Measurements from ENCODE around the gene AKAP10.
"Not testable (repeated sequence)": the region's sequence is repeated elsewhere in the genome, so short reads cannot be mapped to it uniquely, and the experiment has no call there.

AKAP10 gene

DNA sequence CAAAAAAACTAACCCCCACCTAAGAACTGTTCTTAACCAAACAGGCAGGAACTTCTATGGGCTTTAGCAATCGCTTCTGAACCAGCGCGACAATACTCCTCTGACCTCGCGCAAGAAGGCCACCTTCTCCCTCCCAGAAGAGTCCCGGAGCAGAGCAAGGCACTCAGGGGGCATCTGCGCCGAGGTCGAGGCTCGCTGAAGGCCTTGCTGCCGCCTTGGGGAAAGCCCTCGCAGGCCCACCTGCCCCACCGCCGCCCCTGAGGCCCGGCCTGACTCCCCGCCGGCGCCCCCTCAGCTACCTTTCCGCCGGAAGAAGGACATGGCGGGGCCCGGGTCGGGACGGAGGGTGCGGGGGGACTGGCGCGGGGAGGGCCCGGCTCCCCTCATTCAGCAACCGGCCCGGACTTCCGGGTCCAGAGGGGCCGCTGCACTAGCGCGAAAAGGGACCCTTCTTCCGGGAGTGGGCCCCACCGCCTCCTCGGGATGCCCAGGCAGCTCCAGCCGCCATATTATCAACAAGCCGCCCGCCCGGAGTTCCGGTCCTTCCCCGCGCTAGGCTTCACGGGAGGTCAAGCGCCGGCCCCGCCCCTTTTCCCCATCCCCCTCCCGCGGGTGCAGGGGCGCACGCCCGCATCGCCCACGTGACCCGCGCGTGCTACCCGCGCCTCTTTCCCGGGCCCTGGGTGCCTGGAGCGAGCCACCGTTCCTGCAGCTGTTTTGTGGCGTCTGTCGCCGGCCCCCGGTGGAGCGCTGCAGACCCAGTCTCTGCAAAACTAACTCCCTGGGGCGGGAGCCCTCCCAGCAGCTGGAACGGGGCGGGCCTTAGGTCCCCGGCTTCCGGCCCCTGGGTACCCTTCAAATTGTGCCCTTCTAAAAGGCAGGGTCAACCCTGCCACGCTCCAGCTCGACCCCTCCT is at the start of gene AKAP10:
Gene AKAP10 (minus strand): TSS at position 536 of the 916 bp plus-strand sequence. CDS start 149 bp downstream, at position 387.
- DNase-seq = peak; percentile 83

DNA sequence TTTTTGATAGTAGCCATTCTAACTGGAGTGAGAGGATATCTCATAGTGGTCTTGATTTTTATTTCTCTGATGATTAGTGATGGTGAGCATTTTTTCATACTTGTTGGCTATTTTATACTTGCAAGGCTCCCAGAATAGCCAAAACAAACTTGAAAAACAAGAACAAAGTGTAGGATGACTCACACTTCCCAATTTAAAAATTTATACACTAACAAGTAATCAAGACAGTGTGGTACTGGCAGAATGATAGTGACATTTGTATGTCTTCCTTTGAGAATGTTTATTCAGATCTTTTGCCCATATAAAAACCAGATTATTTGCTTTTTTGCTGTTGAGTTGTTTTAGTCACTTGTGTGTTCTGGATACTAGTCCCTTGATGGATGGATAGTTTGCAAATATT is 49.3 kb upstream of the AKAP10 start:
- DNase-seq = no peak

DNA sequence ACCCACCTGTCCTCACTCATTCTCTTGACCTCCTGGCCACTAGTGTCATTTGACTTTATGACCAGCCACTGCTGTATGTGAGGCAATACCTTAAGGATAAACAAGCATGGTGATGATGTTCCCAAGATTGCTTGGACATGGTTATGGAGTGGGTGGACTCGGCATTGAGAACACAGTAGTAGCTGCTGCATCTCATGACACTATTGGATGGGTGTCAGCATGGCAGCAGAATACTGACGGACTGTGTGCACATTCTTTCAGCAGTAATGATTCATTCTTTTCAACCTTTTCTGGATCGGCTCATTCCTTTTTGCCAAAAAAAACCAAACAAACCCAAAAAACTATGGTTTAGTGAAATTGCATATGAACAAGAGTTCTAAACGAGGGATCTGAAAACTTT is 45.1 kb upstream of the AKAP10 start:
- no peak for DNase-seq

- not testable (repeated sequence) for DNase-seq
Observed at GRCh38 chr17:20016475-20016992, 38.9 kb upstream of the AKAP10 start.

DNA sequence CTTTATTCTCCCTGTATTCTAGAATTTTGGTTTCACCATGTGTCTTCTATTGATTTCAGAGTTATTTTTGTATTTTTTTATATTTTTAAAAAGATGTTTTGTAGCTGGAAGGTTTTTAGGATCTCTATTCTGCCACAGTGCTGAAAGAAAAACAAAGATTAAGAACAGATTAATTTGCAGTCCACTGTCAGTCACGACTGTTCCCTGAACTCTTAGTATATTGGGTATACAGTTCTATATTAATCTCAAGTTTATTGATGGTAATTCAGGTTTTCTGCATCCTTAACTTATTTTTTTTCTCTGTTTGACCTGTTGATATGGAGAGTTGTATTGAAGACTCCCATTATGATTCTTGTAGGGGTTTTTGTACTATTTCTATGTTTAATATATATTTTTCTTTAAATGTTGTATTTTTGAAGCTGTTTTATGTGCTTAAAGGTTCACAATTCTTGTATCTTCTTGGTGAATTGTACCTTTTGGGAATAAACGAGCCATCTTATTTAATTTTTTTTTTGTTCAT is 34.4 kb upstream of the AKAP10 start:
- DNase-seq = no peak

- peak; percentile 25 for DNase-seq
Observed at GRCh38 chr17:20010936-20011335, 33.3 kb upstream of the AKAP10 start.

- DNase-seq = peak; percentile 89
Observed at GRCh38 chr17:20010099-20010863, 32.7 kb upstream of the AKAP10 start.

GRCh38 chr17:20009302-20010098 is 31.9 kb upstream of the AKAP10 start, which contains the start of gene SPECC1:
Gene SPECC1 (plus strand): TSS chr17:20009359. CDS start chr17:20096652, 87,293 bp downstream.
- peak; percentile 87 for DNase-seq

DNA sequence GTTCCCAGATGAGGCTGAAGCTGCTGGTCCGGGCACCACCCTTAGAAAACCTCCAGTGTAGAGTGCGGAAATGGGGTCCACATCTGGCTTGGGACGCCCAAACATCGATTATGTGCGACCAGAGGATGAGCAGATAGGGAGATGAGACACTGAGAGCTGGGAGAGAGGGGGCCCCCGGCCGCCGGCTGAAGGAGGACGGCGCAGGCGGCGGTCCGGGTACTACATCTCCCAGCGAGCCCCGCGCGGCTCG is 31.3 kb upstream of the AKAP10 start:
- no peak for DNase-seq

GRCh38 chr17:20008242-20009051 is 30.8 kb upstream of the AKAP10 start:
- DNase-seq = no peak

- peak; percentile 30 for DNase-seq
Observed at GRCh38 chr17:19996502-19996901, 18.9 kb upstream of the AKAP10 start.

DNA sequence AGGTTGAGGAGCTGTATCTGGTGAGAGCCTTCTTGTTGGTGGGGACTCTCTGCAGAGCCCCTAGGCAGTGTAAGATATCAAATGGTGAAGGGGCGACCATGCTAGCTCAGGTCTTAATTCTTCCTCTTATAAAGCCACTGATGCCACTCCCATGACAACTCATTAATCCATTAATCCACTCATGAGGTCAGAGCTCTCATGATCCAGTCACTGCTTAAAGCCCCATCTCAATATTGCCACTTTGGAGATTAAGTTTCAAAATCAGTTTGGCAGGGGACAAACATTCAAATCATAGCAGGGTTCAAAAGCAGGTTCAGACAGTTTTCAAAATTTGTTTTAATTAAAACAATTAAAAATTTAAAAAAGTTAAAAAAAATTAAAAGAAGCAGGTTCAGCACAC is 18.5 kb upstream of the AKAP10 start:
- DNase-seq = no peak

DNA sequence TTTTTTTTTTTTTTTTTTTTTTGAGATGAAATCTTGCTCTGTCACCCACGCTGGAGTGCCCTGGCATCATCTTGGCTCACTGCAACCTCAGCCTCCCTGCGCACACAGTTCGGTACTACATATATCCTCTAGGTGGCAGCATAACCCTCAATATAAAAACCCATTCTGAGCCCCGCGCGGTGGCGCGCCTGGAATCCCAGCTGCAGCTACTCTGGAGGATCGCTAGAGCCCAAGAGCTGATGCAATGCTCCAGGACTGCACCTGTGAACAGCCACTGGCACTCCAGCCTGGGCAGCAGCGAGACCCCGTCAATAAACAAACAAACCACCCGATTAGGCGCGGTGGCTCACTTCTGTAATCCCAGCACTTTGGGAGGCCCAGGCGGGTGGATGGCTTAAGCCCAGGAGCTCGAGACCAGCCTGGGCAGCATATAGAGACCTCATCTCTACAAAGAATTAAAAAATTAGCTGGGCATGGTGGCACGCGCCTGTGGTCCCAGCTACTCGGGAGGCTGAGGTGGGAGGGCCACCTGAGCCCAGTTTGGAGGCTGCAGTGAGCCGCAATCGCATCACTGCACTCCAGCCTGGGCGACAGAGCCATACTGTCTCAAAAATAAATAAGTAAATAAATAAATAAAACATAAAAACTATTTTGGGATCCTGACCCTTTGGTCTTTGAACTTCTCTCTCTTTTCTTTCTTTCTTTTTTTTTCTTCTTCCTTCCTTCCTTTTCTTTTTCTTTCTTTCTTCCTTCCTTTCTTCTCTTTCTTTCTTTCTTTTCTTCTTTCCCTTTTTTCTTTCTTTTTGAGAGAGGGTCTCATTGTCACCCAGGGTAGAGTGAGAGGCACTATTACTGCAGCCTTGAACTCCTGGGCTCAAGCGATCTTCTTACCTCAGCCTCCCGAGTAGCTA is 15.4 kb upstream of the AKAP10 start:
- peak; percentile 99 for DNase-seq

DNA sequence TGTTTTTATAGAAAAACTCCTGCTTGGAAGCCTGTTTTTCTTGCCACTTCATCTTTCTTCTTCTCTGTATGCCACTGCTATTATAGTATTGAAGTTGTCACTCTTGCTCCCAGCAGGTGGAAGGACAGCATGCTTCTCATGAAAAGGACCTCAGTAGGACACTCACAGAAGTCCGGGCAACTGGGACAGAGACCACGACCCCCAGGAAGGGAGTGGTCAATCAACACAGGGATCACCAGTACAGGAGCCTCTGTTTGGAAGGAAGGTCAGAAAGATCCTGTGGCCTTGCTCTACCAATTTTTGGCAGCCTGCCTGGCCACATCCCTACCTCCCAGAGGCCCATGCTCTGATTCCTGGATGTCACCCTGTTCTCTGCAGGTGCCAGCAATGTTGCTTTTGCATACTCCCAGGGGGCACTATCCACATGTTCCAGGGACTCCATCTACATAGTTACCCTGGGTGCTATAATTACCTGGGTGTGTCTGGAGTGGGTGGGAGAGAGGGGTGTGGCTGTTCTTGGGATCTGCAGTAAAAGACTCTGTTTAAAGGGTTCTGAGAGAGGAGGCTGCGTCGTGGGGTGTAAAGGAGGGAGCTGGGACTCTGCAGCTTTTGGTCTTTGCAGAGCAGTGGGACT is 13.7 kb upstream of the AKAP10 start:
- peak; percentile 30 for DNase-seq

DNA sequence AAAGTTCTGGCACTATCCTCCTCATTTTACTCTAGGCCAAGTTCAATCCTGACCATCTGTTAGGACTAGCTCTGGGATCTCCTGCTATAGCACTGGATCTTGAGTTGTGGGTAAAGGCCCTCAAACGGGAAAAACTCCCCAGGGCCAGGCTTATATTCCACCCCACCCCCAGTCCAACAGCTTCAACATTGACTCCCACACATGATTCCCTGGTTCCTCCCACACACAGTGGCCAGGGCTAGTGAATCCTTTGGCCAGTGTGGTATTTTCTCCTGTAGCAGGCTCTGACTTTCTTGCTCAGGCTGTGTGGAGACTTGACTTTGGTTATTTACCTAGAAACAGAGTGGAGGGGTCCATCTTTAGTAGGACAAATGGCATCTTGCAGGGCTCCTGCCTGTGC is 10.3 kb upstream of the AKAP10 start:
- DNase-seq = no peak

DNA sequence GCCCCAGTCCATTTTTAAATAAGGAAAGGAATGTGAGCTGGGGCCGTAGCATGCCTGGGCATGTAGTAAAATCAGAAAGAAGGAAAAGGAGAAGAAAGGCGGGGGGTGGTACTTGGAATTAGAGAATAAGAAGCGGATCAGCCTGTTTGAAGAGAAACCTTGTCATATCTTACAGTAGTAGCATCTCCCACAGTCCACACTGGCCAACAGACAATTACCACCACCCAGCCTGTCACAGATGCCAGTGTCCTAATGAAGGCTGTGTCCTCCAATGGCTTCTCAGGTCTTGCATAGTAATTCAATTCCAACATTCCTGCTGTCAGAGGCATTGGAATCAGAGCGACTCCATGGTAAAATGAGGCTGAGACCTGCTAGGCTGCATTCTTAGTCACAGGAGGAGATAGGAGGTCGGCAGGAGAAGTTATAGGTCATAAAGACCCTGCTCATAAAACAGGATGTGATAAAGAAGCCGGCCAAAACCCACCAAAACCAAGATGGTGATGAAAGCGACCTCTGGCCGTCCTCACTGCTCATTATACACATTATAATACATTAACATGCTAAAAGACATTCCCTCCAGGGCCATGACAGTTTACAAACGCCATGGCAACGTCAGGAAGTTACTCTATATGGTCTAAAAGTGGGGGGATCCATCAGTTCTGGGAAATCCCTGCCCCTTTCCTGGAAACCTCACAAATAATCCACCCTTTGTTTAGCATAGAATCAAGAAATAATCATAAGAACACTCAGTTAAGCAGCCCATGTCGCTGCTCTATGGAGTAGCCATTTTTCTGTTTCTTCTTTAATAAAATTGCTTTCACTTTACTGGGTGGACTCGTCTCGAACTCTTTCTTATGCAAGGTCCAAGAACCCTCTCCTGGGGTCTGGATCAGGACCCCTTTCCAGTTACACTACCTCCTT is 9.6 kb upstream of the AKAP10 start:
- DNase-seq = no peak

DNA sequence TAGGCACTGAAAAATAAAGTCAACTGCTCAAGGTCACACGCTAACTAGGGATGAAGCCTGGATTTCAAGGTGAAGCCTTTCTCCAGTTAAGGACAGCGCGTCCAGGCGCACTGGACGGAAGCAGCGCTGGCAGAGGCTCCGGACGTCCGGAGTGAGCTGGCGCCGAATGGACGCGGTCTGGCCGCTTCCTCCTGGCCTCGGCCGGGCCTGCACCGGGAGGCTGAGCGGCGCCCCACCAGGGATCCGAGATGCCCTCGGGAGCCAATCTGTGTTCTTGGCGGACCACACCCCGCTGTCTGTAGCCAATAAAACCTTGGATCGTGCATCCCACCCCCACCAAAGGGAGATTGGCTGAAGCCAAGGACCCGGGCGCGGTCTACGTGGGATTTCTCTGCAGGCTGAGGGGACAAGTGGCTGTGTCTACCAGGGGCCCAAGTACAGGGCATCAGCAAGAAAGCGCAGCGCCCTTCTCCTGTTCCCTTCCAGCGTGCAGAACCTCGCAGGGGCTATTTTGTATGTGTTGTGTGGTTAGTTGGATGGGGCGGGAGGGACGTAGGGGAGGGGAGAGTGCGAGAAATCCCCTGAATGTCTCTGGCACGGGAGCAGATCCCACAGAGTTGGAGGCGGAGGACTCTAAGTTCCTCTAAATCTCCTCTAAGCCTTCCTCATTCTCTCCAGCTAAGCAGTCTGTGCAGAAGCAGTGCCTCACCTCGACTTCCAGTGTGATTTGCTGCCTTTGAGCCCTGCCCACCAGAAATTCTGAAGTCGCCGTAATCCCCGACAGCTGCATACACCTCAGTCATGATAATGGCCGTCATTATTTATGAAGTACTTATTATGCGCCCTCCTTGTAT is 2.5 kb upstream of the AKAP10 start:
- no peak for DNase-seq

- no peak for DNase-seq
Observed at GRCh38 chr17:19978805-19979211, 1.2 kb upstream of the AKAP10 start.
